GM08714 (cell line): ENCODE data around the gene TM9SF3.
"Not testable (repeated sequence)": the region's sequence is repeated elsewhere in the genome, so short reads cannot be mapped to it uniquely, and the experiment has no call there.

Experiments
- H3K4me3 ChIP-seq: fragments of 200-500 bp; sonication (Bioruptor generic); 2 replicates; pipeline ENCODE4 v1.5.1; 2014; ENCODE audit warnings: mild to moderate bottlenecking, low read length, inconsistent platforms
- ZNF274 ChIP-seq: IDR thresholded peaks from 2 replicates; pipeline ENCODE4 v1.6.1; 2012; ENCODE audit warnings: mild to moderate bottlenecking, low read depth, low read length

The TM9SF3 gene

DNA sequence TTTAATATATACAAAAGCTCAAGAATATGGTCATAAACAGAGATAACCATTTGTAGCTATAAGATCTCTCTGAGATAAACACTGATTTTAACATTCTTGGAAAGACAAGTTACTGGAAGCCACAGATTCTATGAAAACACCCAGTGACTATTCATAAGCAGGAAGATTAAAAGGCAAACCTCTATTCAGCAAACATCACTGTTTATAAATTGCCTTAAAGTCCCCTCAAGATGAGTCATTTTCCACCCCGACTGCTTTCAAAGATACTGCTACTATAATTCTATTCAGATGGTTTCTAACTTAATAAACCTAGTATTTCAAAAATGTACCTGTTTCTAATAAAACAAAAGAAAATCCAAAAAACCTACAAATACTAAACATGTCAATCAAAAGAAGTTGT, 21.0 kb downstream of the TM9SF3 start:
- no peak for TF ChIP-seq ZNF274
- H3K4me3 ChIP-seq = no peak overlapping the region

- TF ChIP-seq ZNF274 = no peak
These were observed 25.6 kb downstream of the TM9SF3 start for GRCh38 chr10:96560966-96561887.

GRCh38 chr10:96560489-96560888, 26.3 kb downstream of the TM9SF3 start:
- no peak for TF ChIP-seq ZNF274

More at GRCh38 chr10:96560966-96561887, 25.6 kb downstream of the TM9SF3 start:
- H3K4me3 ChIP-seq = no peak overlapping the region

GRCh38 chr10:96556003-96556402, 30.8 kb downstream of the TM9SF3 start:
- TF ChIP-seq ZNF274 = no peak
- no peak overlapping the region for H3K4me3 ChIP-seq

More at GRCh38 chr10:96560489-96560888, 26.3 kb downstream of the TM9SF3 start:
- H3K4me3 ChIP-seq = no peak overlapping the region

GRCh38 chr10:96555330-96555729, 31.5 kb downstream of the TM9SF3 start:
- H3K4me3 ChIP-seq = no peak overlapping the region
- TF ChIP-seq ZNF274 = no peak

DNA sequence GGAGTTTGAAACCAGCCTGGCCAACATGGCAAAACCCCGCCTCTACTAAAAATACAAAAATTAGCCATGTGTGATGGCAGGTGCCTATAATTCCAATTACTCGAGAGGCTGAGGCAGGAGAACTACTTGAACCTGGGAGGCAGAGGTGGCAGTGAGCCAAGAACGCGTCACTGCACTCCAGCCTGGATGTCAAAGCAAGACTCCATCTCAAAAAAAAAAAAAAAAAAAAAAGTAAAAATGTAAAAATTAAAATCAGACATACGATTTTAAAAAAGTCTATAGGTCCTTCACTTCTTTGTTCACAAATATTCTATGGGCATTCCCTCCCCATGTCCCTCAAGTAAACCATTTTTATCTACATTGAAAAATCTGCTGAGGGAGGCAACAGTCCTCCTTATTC, 38.2 kb downstream of the TM9SF3 start:
- no peak for TF ChIP-seq ZNF274
- H3K4me3 ChIP-seq = no peak overlapping the region

DNA sequence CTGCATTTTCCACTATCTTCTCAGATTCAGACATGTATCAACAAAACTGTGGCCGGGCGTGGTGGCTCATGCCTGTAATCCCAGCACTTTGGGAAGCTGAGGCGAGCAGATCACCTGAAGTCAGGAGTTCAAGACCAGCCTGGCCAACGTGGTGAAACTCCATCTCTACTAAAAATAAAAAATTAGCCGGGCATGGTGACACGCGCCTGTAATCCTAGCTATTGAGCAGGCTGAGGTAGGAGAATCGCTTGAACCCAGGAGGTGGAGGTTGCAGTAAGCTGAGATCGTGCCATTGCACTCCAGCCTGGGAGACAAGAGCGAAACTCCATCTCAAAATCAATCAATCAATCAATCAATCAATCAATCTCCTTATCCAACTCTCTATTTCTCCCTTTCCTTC, 41.3 kb downstream of the TM9SF3 start:
- H3K4me3 ChIP-seq = not testable (repeated sequence)

GRCh38 chr10:96541921-96542320, 44.9 kb downstream of the TM9SF3 start:
- no peak for TF ChIP-seq ZNF274

DNA sequence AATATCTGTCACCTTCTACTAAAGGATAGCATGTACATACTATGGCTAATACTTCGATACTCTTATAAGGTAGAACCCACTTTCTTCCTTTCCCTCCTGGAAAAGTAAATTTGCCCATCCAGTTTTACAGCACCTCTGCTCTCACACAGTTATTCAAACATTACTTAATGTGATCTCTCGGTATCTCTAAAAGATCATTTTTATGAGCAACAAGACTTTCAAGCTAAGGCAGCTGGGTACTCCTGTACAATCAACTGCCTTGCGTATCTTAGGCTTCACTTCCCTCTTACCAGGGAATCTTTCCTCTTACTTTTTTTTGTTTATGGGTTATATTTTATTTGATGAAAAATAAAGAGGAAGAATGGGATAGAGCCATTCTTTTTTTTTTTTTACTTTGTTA, 46.6 kb downstream of the TM9SF3 start:
- no peak for TF ChIP-seq ZNF274
- no peak overlapping the region for H3K4me3 ChIP-seq

More at GRCh38 chr10:96541921-96542320, 44.9 kb downstream of the TM9SF3 start:
- no peak overlapping the region for H3K4me3 ChIP-seq

DNA sequence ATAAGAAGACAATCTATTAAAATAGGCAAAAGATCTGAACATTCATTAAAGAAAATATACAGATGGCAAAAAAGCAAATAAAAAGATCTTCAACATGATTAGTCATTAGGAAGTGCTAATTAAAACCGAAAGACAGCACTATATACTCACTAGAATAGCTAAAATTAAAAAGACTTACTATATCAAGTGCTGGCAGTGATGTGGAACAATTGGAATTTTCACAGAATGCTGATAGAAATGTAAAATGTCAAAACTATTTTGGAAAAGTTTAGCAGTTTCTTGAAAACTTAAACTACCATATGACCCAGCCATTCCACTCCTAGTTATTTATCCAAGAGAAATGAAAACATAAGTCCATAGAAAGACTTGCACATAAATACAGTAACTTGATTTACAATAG, 48.1 kb downstream of the TM9SF3 start:
- no peak overlapping the region for H3K4me3 ChIP-seq

DNA sequence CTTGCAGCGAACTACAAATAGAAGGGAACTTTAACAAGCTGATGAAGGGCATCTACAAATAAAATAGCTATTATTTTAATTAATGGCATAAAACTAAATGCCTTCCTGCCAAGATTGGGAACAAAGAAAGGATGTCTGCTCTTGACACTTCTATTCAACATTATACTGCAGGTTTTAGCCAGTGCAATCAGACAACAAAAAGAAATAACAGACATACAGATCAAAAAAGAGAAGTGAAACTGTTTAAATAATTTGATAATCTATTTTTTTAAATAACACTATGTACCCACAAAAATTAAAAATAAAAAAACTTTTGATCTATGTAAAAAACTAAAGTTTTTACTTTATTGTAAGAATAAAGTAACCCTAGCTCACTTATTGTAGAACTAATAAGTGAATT, 50.7 kb downstream of the TM9SF3 start:
- H3K4me3 ChIP-seq = no peak overlapping the region
- no peak for TF ChIP-seq ZNF274

More for the DNA sequence above, 48.1 kb downstream of the TM9SF3 start:
- TF ChIP-seq ZNF274 = no peak

GRCh38 chr10:96532523-96532922, 54.3 kb downstream of the TM9SF3 start:
- TF ChIP-seq ZNF274 = no peak
- H3K4me3 ChIP-seq = no peak overlapping the region

DNA sequence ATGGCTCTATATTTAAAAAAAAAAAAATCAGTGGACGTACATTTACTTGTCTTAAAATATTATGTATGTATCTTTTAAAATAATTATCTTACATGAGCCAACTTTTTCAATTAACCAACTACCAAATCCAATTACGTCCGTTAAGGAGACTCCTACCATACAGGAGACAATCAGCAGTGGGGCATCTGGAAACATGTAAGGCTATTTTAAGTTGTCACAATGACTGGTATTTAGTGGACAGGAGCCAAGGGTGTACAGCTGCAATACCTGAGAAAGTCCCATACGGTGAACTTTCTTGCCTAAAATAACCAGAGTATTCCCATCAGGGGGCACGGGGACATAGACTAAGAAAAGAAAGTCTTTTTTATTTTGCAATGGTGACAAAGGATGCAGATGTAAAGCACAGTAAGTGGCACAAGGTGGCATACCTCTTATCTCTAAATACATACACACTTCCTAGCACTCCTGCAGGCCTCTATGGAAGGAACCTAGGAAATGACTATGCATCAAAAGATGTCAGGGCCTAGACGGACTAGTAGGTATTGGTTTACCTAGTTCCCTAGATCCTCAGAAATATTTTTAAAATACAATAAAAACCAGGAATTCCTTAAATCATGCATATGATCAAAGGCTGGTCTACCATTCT, 57.1 kb downstream of the TM9SF3 start:
- no peak overlapping the region for H3K4me3 ChIP-seq
- TF ChIP-seq ZNF274 = no peak

GRCh38 chr10:96524741-96525140, 62.1 kb downstream of the TM9SF3 start:
- TF ChIP-seq ZNF274 = no peak
- H3K4me3 ChIP-seq = no peak overlapping the region

- no peak for TF ChIP-seq ZNF274
- no peak overlapping the region for H3K4me3 ChIP-seq
These were observed 69.5 kb downstream of the TM9SF3 start for GRCh38 chr10:96517284-96517683.
